Left lobe of liver (tissue), 2 donors: Measurements from ENCODE around the gene PCNX3. TPM values are rescaled to one million over a fixed set of nuclear protein-coding genes. Genes with fewer than 3 reads are reported as not detected.
A peak's percentile ranks its signal among the peaks of the same experiment; 100 is the strongest.

ENCODE experiments used
- ATAC-seq: fragments of 200-7000 bp; cut with Tn5 transposase; one replicate; pipeline ENCODE4 v1.9.1; 2020; ENCODE audit warnings: mild to moderate bottlenecking, moderate library complexity
- DNase-seq: peaks from one replicate; pipeline ENCODE4 v3.0.0-alpha.2; 2020; ENCODE audit warnings: low spot score
- total RNA-seq: library from RNA; stranded (reverse); gene quantifications from one replicate; pipeline ENCODE4 v1.2.1, GENCODE V29; 2021
- donor health status: DM: no; HTN: no; CAD: no; lungs with moderate emphysema.
- donor health status: DM: no; HTN: yes; CAD: no.

Gene PCNX3
- total RNA-seq, 1 donor from 2014 or later: 16.8 TPM

- ATAC-seq (no peak), DNase-seq (no peak)
Observed at GRCh38 chr11:65580031-65580692, 35.4 kb upstream of the PCNX3 start.

GRCh38 chr11:65580756-65581155, 34.8 kb upstream of the PCNX3 start:
- ATAC-seq (no peak), DNase-seq (no peak)

GRCh38 chr11:65581928-65582327, 33.6 kb upstream of the PCNX3 start:
- no peak for ATAC-seq
- DNase-seq: no peak

- ATAC-seq: no peak
Observed at GRCh38 chr11:65583589-65583988, 32.0 kb upstream of the PCNX3 start.

GRCh38 chr11:65584106-65584505, 31.5 kb upstream of the PCNX3 start:
- ATAC-seq: no peak
- no peak for DNase-seq

More at GRCh38 chr11:65583589-65583988, 32.0 kb upstream of the PCNX3 start:
- DNase-seq: no peak

- no peak for ATAC-seq
- no peak for DNase-seq
Observed at GRCh38 chr11:65584723-65585171, 30.8 kb upstream of the PCNX3 start.

- ATAC-seq: no peak
- no peak for DNase-seq
Observed at GRCh38 chr11:65585396-65586246, 30.0 kb upstream of the PCNX3 start.

GRCh38 chr11:65586247-65586630, 29.3 kb upstream of the PCNX3 start:
- DNase-seq (no peak), ATAC-seq (no peak)

- DNase-seq: no peak
Observed at GRCh38 chr11:65586676-65587075, 28.9 kb upstream of the PCNX3 start.

GRCh38 chr11:65588199-65589054, 27.1 kb upstream of the PCNX3 start:
- peak; percentile 52 for DNase-seq
- ATAC-seq: peak; percentile 57

More at GRCh38 chr11:65586676-65587075, 28.9 kb upstream of the PCNX3 start:
- no peak for ATAC-seq

GRCh38 chr11:65589444-65590239, 25.9 kb upstream of the PCNX3 start:
- DNase-seq: no peak
- no peak for ATAC-seq

GRCh38 chr11:65590240-65590738, 25.3 kb upstream of the PCNX3 start:
- ATAC-seq (no peak), DNase-seq (no peak)

- ATAC-seq (peak; percentile 50), DNase-seq (no peak)
Observed at GRCh38 chr11:65591939-65592857, 23.4 kb upstream of the PCNX3 start.

- no peak for ATAC-seq
- no peak for DNase-seq
Observed at GRCh38 chr11:65592858-65593517, 22.6 kb upstream of the PCNX3 start.

GRCh38 chr11:65593518-65594414, 21.8 kb upstream of the PCNX3 start:
- ATAC-seq (peak; percentile 64), DNase-seq (no peak)

- ATAC-seq (no peak), DNase-seq (no peak)
Observed at GRCh38 chr11:65595131-65595530, 20.4 kb upstream of the PCNX3 start.

- DNase-seq (no peak), ATAC-seq (peak; percentile 5)
Observed at GRCh38 chr11:65595543-65596281, 19.9 kb upstream of the PCNX3 start, which contains the start of gene KCNK7. Gene KCNK7, minus strand, starts transcription at chr11:65595800. Its CDS starts 28 bp downstream, at chr11:65595772.
